ENCODE results near the gene RAPH1.

DNA sequence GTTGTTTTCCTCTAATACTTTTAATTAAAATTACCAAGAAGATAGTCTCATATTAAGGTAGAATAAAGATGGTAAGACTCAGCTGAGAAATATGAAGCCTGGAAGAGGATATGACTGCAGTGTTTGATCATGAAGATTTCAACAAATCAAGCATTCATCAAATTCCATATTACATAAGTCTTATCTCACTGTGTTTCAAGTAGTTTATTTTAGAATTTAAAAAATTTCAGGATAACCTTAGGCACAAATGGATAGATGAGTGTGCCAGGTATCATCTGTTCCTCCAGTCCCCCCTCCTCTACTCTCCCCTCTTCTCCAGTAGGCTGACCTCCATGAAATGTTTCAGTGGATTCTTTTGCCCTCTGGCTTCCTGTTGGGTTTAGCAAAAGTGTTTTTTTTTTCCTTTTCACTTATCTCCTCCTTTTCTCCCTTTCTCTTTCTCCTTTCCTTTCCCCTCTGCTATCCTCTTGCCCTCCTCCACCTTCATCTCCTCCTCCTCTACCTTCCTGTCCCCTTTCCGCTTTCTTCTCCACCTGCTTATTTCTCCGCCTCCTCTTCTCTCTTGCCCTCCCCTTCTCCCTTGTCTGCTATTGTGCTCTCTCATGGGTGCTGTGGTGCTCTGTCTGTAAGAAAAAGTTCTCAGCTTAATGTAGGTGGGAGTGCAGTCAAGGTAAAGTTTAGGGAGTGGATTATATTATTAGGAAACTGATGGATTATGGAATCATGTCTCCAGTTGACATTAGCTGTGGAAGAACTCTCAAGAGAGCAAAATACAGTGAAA is 134.1 kb downstream of the RAPH1 start:
- TF ChIP-seq CTCF (conservative IDR thresholded peaks at IDR 0.05) = no peak
- no peak for TF ChIP-seq EZH2 (IDR thresholded peaks at IDR 0.05; ENCODE audit: low read depth)
